Measurements from ENCODE around the gene ERBB2.
"Not testable (repeated sequence)": the region's sequence is repeated elsewhere in the genome, so short reads cannot be mapped to it uniquely, and the experiment has no call there.

ERBB2 gene

GRCh38 chr17:39745335-39746144, 45.7 kb downstream of the ERBB2 start:
- no peak for DNase-seq (ENCODE audit: low spot score)

GRCh38 chr17:39746145-39746461, 46.2 kb downstream of the ERBB2 start:
- DNase-seq (ENCODE audit: low spot score), result no peak

GRCh38 chr17:39747745-39748144, 47.9 kb downstream of the ERBB2 start:
- DNase-seq (ENCODE audit: low spot score), result no peak

DNA sequence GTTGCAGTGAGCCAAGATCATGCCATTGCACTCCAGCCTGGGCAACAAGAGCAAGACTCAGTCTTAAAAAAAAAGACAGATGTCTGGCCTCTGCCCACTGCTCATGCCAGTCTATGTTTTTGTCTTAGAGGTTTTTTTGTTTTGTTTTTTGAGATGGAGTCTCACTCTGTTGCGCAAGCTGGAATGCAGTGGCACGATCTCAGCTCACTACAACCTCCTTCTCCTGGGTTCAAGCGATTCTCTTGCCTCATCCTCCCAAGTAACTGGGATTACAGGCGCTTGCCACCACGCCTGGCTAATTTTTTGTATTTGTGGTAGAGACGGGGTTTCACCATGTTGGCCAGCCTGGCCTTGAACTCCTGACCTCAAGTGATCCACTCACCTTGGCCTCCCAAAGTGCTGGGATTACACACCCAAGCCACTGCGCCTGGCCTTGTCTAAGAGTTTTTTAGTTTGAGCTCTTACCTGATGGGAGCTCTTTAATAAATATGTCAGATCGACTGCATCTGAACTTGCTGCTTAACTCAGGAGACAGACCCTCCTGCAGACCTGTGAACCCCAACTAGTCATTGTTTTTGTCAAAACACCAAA, 48.7 kb downstream of the ERBB2 start:
- DNase-seq (ENCODE audit: low spot score), result not testable (repeated sequence)

- DNase-seq (ENCODE audit: low spot score), result no peak
Measured at GRCh38 chr17:39750131-39751015, 50.5 kb downstream of the ERBB2 start.

- no peak for DNase-seq (ENCODE audit: low spot score)
Measured at GRCh38 chr17:39751016-39751543, 51.2 kb downstream of the ERBB2 start.

DNA sequence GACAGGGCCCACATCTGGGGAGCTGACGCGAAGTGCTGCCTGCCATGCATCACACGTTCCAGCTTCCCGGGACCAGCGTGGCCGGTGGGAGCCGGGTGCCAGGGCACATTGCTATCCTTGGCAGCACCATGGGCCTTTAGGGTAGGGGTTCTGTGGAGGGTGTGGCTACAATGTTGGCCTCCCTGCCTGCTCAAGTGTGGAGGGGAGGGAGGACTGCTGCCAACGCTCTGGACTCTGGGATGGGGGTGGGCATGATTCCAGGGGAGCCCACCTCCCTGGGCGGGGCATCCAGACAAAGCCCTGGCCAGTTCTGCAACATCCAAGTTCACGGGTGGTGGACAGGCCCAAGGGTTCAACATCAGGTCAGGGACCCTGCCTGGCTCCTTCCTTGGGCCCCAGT, 51.8 kb downstream of the ERBB2 start:
- DNase-seq (ENCODE audit: low spot score), result no peak

DNA sequence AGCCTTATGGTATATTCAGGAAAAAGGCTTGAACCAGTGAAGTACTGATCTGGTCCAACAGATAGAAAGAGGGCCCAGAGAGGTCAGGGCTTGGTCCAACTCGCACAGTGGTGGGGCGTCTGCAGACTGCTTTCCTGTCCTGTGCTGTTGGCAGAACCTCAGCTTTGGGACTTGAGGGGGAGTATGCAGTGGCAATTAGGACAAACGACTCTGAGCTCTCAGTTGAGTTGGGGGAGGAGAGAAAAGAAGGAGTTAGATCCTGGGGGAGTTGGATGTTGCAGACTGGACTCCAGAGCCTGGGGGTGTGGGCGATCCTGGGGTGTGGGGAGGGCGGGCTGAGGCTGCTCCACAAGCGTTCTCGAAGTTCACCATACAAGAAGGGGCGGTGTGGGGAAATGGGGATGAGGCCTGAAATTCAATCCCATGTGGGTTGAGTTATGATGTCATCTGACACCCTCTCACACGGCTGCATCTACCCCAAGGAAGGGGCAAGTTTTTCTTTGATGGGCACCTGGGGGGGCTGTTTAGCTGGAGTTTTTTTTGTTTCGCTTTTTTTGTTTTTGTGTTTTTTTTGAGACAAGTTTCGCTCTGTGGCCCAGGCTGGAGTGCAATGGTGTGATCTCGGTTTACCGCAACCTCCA, 52.5 kb downstream of the ERBB2 start:
- DNase-seq (ENCODE audit: low spot score), result no peak

GRCh38 chr17:39753514-39754160, 53.8 kb downstream of the ERBB2 start:
- peak; percentile 62 for DNase-seq (ENCODE audit: low spot score)

- peak; percentile 95 for DNase-seq (ENCODE audit: low spot score)
Measured at GRCh38 chr17:39754161-39754957, 54.5 kb downstream of the ERBB2 start.

GRCh38 chr17:39754958-39755553, 55.2 kb downstream of the ERBB2 start:
- DNase-seq (ENCODE audit: low spot score), result no peak

DNA sequence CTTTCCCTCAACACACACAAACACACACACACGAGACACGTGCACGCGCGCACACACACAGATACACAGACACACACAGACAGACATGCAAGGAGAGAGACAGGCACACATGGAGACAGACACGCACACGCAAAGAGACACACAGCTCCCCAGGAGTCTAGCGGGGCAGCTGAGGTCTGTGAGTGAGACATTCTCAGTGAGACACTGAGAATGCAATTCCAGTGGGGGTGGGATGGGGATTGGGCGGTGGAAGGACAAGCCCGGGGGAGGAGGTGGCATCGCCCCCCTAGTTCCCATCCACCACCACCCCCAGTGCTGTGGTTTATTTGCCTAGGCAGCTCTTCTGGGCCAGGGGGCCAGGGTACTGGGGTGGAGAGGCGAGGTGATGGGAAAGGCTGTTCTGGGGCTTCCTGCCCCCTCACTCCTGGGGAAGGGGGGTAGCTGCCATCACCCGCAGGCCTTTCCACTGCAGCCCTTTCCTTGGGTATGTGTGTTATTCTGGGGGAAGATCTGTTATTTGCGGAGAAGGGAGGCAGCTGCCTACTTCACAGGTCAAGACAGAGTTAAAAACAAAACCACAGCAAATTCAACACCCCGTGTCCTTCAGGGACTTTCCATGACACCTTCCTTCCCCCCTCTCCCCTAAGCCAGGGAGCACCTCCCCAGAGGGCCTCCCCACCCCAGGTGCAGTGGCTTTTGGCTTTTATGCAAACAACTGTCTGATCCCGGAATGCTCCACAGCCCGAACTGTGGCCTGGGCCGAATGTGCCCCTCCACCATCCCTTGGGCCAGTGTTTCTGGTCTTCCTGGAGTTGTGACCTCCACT, 55.9 kb downstream of the ERBB2 start:
- no peak for DNase-seq (ENCODE audit: low spot score)

GRCh38 chr17:39756380-39757079, 56.7 kb downstream of the ERBB2 start:
- DNase-seq (ENCODE audit: low spot score), result no peak

GRCh38 chr17:39757176-39757662, 57.4 kb downstream of the ERBB2 start:
- no peak for DNase-seq (ENCODE audit: low spot score)

GRCh38 chr17:39757931-39758873, 58.3 kb downstream of the ERBB2 start:
- DNase-seq (ENCODE audit: low spot score), result no peak

DNA sequence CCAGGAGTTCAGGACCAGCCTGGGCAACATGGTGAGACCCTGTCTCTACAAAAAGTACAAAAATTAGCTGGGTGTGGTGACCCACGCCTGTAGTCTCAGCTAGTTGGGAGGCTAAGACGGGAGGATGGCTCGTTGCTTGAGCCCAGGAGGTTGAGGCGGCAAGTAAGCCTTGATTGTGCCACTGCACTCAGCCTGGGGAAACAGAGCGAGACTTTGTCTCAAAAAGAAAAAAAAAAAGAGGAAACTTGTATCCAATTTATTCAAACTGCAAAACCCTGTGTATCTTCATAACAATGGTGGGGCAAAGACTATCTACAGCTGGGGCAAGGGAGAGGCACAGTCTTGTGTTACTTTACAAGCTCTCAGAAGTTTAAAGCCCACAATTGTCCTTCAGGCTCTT, 59.3 kb downstream of the ERBB2 start:
- no peak for DNase-seq (ENCODE audit: low spot score)

DNA sequence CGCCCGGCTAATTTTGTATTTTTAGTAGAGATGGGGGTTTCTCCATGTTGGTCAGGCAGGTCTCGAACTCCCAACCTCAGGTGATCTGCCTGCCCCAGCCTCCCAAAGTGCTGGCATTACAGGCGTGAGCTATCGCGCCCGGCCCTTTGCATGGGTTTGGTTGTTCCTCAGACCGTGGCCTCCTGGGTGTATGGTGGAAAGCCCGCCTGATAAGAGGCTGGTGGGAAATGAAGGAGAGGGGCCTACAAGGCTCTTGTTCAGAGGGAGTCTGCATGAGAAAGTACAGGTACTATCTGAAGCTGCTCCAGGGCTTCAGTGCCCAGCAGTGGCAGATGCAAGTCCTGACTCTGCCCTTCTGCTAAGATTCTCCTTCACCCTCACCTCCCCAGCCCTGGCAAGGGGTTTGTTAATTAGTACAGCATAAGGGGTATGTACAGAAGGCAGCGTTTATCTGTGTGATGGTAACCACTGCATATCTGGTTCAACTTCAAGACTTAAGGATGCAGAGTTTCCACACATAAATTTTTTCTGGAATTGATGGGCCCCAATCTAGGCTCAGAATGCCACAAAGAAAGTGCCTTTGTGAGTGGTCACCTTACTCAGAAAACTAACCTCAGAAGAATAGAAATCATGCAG, 62.1 kb downstream of the ERBB2 start:
- DNase-seq (ENCODE audit: low spot score), result no peak
